NCI-H446 treated with DMSO at 0.1 percent for 48 hours (cell line): ENCODE results near the gene SPNS3.

Experiments
- DNase-seq: peaks from one replicate; lab custom pipeline; 2025; lab: John Stamatoyannopoulos, UW

The SPNS3 gene

GRCh38 chr17:4527566-4528125 lies 93.9 kb downstream of the SPNS3 start:
- no peak for DNase-seq

- DNase-seq: no peak
Observed at GRCh38 chr17:4529533-4530152, 95.9 kb downstream of the SPNS3 start.

DNA sequence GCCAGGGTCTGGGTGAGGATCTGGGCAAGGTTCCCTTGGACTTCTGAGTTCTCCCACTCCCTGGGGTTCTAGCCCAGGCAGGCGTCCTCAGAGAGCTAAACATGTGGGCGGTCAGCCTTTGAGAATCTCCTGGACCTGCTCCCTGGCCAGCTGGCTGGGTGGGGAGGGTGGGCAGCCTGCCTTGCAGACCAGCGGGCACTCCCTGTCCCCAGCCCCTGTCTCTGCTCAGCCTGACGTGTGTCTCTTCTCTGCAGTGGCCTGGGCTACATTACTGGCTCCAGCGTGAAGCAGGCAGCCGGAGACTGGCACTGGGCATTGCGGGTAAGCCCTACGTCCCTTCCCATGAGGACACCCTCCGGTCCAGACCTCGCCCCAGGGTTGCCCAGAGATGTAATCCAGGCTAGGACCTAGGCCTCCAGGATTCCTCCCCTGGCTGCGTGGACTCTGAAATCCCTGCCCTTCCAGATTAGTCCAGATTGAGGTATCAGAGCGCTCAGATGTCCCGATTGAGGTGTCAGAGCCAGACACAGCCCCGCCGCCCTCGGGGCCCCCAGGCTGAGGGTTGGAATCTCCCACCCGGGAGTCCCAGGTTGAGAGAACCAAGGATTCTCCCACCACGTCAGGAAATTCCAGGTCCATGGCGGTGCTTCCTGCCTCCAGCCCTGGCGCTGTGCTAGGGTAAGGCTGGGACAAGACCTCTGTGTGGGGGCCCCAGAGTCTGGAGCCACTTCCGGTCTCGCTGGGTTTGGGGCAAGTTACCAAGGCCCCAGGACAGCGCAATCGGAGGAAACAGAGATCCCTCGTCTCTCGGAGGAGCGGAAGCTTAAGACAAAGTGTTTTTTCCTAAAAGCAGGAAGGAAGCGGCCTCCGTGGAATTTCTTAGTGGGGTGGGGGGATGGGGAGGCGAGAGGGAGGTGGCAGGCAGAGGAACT lies 97.3 kb downstream of the SPNS3 start:
- DNase-seq: no peak

DNA sequence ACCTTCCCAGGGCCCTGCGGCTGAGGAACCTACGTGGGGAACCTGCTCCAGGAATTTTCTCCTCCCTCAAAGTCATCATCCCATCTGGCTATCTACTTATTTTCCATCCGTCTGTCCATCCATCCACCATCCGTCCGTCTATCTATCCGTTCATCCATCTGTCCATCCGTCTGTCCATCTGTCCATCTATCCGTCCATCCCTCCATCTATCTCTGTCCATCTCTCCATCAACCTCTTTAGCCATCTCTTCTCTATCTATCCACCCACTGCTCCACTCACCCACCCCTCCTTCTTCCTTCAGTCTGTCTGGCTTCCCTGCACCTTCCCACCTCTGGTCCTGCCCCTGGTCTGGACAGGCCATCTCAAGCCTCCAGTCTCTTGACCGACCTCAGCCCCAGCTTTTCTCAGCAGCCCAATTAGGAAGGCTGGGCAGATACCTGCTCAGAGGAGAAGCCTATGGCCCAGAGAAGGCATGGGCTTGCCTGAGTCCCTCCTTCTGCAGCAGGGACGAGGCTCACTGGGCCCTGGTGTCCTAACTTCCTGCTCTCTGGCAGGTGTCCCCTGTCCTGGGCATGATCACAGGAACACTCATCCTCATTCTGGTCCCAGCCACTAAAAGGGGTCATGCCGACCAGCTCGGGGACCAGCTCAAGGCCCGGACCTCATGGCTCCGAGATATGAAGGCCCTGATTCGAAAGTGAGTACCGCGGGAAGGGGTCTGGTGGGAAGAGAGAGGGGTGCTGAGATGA lies 98.4 kb downstream of the SPNS3 start:
- DNase-seq: no peak

DNA sequence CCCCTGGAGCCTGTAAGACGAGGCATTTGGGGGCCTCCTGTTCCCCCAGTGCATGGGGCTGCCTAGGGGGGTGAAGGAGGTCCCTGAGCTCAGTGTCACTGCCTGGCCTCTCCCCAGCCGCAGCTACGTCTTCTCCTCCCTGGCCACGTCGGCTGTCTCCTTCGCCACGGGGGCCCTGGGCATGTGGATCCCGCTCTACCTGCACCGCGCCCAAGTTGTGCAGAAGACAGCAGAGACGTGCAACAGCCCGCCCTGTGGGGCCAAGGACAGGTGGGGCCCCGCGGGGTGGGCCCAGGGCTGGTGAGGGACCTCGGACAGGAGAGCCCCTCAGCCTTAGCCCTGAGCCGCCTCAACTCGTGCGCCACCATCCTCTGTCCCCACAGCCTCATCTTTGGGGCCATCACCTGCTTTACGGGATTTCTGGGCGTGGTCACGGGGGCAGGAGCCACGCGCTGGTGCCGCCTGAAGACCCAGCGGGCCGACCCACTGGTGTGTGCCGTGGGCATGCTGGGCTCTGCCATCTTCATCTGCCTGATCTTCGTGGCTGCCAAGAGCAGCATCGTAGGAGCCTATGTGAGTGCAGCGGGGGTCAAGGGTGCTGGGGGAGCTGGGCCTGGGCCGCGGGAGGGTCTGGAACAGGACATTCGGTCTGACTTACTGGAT lies 99.3 kb downstream of the SPNS3 start:
- DNase-seq: no peak

DNA sequence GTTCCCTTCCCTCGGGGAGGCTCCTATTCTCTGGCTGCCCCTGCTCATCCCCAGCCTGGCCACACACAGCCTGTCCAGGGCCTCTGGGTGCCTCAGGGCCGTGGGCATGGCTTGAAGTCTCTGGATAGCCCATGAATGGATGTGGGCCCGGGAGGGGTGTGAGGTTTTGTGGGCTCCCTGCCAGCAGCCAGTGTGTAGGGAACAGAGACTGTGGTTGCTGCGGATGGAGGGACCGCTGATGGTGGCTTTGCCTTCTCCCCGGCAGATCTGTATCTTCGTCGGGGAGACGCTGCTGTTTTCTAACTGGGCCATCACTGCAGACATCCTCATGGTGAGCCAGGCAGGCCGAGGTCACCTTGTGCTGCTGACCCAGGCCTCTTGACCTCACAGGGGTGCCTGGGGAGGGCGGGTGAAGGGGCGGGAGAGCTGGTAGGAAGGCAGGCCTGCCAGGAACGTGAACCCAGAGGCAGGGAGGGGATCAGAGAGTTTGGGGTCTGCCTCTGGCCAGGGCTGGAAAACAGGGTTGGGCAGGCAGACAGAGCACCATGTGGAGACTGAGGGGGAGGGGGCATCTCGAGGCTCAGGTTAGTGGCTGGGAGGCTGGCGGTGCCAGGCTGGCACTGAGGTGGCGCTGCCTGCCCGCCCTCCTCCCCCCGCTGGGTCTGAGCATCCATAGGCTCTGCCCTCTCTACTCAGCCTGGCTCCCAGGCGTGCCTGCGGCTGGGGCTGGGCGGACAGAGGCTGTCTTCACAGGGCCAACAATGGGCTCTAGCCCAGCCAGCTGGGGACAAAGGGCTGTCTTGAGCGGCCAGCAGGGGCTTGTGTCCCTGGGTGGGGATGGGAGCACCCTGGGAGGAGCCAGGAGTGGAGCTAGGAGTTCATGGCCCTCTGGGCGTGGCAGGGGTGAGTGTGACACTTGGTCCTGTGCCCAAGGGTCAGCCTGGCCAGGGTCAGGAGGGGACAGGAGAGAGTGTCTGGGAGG lies 100.1 kb downstream of the SPNS3 start:
- DNase-seq: no peak

GRCh38 chr17:4534515-4534914 lies 100.8 kb downstream of the SPNS3 start:
- DNase-seq: no peak

GRCh38 chr17:4534928-4535666 lies 101.4 kb downstream of the SPNS3 start:
- no peak for DNase-seq

DNA sequence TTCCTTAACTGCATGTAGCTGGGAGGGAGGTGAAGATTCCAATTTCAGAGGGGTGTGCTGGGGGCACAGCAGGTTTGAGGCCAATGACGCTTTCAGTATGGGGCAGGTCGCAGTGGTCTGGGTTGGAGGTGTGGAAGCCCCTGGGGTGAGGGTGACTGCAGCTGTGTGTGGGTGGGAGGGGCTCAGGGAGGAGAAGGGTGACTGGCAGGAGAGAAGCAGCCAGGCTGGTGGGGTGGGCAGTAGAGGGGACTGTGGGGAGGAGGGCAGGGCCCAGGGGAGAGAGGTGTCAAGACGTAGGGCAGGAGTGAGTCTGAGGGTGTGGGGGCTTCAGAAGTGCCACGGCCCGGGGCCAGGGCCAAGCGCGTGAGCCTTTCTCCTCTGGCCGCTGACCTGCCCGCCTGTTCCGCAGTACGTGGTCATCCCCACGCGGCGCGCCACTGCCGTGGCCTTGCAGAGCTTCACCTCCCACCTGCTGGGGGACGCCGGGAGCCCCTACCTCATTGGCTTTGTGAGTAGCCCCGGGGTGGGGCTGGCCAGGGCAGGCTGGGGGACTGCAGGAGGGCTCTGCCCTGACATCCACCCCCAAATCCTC lies 102.0 kb downstream of the SPNS3 start:
- no peak for DNase-seq

- DNase-seq: no peak
Observed at GRCh38 chr17:4536259-4536741, 102.6 kb downstream of the SPNS3 start.

DNA sequence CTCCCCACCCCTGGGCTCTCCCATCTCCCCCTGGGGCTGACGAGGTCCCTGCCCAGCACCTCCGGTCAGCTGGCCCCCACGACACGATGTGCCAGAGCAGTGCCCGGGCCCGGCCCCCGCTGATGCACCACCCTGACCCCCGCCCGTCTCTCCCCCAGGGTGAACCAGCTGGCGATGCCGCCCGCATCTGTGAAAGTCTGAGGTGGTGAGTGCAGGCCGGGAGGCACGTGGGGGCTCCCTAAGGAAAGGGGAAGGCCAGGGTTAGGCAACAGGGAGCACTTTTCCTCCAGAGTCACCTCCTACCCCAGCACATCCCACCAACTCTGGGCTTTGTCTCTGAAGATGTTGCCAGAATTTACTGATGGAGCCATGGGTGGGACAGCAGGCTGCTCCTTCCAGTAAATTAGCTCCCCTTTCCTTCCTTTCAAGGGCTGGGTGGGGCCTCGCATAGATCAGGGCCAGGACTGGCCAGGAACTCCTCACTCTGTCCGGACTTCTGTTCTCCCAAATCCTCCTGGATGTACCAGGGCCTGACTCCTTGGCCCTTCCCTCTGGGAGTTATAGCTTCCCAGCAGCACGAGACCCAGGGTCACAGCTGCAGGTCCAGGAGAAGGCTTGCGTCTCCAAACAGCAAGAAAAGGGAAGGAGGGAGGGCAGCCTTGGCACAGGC lies 103.1 kb downstream of the SPNS3 start:
- DNase-seq: no peak
